ENCODE measurements around the gene ANKRD45. TPM values are rescaled to one million over a fixed set of nuclear protein-coding genes. Genes with fewer than 3 reads are reported as not detected.

ANKRD45 gene
- total RNA-seq, 1 experiment from 2014 or later: 0.31 TPM

DNA sequence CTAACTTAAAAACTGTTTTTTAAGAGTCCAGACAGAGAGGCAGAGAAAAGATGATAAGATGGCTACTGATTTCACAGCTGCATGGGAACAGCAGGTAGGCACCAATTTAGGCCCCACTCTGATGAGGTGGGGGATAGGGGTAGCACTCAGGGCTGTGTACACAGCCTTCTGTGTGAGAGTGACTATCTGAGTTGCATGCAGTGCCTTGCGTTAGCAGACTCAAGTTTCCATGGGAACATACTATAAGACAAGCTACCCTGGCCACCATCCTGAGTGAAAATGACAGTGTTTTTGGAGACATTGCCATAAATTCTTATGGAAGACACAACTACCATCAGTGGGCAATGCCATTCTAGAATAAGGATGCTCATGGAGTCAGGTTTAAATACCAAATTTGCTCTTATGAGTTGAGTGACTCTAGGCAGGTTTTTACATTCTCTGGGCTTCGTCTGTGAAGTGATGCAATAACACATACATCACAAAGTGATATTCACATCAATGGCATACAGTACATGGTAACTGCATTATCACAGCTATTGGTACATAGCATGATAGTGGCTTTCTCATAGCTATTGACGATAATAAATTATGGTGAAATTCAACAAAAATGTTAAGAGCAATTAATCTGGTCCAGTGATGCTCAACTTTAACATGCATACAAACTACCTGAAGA, 97.3 kb downstream of the ANKRD45 start:
- no peak for DNase-seq
- Histone ChIP-seq H3K56ac (ENCODE audit: insufficient read length, low read depth, low read length) (no peak overlapping the region), H3K27me3 (ENCODE audit: insufficient read depth, low read length) (no peaks in the 10 kb centered on the region), H2BK15ac (ENCODE audit: low read depth, low read length) (no peak overlapping the region), H4K91ac (ENCODE audit: insufficient read length, low read depth, low read length) (no peak overlapping the region), H2BK20ac (ENCODE audit: low read depth, low read length, poor library complexity, severe bottlenecking) (no peak overlapping the region), H4K8ac (replicated peaks; ENCODE audit: insufficient read length, low read depth, low read length) (no peak overlapping the region), H3K4ac (ENCODE audit: low read depth, low read length) (no peak overlapping the region), H3K9ac (ENCODE audit: extremely low read depth, insufficient read length, low read length) (no peak overlapping the region), H2BK5ac (ENCODE audit: insufficient read length, low read length) (no peak overlapping the region), H3K4me1 (ENCODE audit: insufficient read depth, low read length) (no peaks in the 10 kb centered on the region), H2BK12ac (ENCODE audit: insufficient read length, low read depth, low read length) (no peak overlapping the region), H2BK120ac (ENCODE audit: low read depth, low read length, poor library complexity, severe bottlenecking) (no peak overlapping the region), H2AK5ac (ENCODE audit: insufficient read length, low read length) (no peak overlapping the region), H3K79me2 (ENCODE audit: insufficient read depth, low read length) (no peaks in the 10 kb centered on the region), H2AFZ (ENCODE audit: low read length) (no peak overlapping the region), H3K14ac (ENCODE audit: insufficient read depth, low read length) (no peak overlapping the region), H3K23ac (ENCODE audit: insufficient read length, low read depth, low read length) (no peak overlapping the region), H3T11ph (ENCODE audit: low read length) (no peak overlapping the region), H3K23me2 (ENCODE audit: insufficient read length, low read depth, low read length, poor library complexity, severe bottlenecking) (no peaks in the 10 kb centered on the region), H4K5ac (ENCODE audit: insufficient read length, low read depth, low read length) (no peak overlapping the region), H4K20me1 (ENCODE audit: control insufficient read depth, insufficient read depth, insufficient read length) (no peaks in the 10 kb centered on the region), H3K9me3 (ENCODE audit: control insufficient read depth, low read depth, low read length) (no peaks in the 10 kb centered on the region), H3K27ac (ENCODE audit: insufficient read length, low read depth, low read length) (no peak overlapping the region), H3K18ac (ENCODE audit: insufficient read length, low read depth, low read length) (no peak overlapping the region), H3K79me1 (ENCODE audit: insufficient read depth, low read depth, low read length, poor library complexity, severe bottlenecking) (no peaks in the 10 kb centered on the region), H3K4me2 (ENCODE audit: insufficient read depth, insufficient read length, low read length) (no peak overlapping the region)
- Mint-ChIP-seq H3K4me3 (no peak overlapping the region), H3K27ac (no peak overlapping the region), H3K27me3 (ENCODE audit: low read depth) (no peaks in the 10 kb centered on the region), H3K4me1 (no peaks in the 10 kb centered on the region), H3K9me3 (no peaks in the 10 kb centered on the region; a peak in 1 of 5 replicates), H3K36me3 (ENCODE audit: insufficient read depth in 1 of 3, low read depth in 3 of 3) (no peaks in the 10 kb centered on the region)
- TF ChIP-seq CTCF (conservative IDR thresholded peaks at IDR 0.05): no peak
- WGBS (ENCODE audit: extremely low coverage, insufficient read length, low lambda C conversion rate): no CpG with 5 or more reads among the region's 3 CpGs

All from H9 (cell line).